ENCODE results near the gene MGME1. TPM values are rescaled to one million over a fixed set of nuclear protein-coding genes. Genes with fewer than 3 reads are reported as not detected.
A peak's percentile ranks its signal among the peaks of the same experiment; 100 is the strongest.

MGME1 gene
- total RNA-seq, 1 donor from 2014 or later = 25.0 TPM

- Mint-ChIP-seq H3K4me1 (peaks cover 73% of the 10 kb centered on the region), H3K4me3 (peak overlapping the region; percentile 89), H3K27me3 (ENCODE audit: low read depth) (no peaks in the 10 kb centered on the region), H3K9me3 (no peaks in the 10 kb centered on the region), H3K36me3 (peaks cover 4% of the 10 kb centered on the region), H3K27ac (peak overlapping the region; percentile 85)
- TF ChIP-seq CTCF (IDR thresholded peaks at IDR 0.05; ENCODE audit: unreplicated experiment) = no peak
- DNase-seq (ENCODE audit: low spot score in 2 of 2, unreplicated experiment in 2 of 2) = no peak
These were observed 2.1 kb upstream of the MGME1 start for GRCh38 chr20:17966432-17967310.

GRCh38 chr20:17967521-17968365 is 1.1 kb upstream of the MGME1 start:
- H3K27ac Mint-ChIP-seq = peak overlapping the region; percentile 85
- no peaks in the 10 kb centered on the region for H3K27me3 Mint-ChIP-seq (ENCODE audit: low read depth)
- peaks cover 4% of the 10 kb centered on the region for H3K36me3 Mint-ChIP-seq
- H3K9me3 Mint-ChIP-seq = no peaks in the 10 kb centered on the region
- peak overlapping the region; percentile 89 for H3K4me3 Mint-ChIP-seq
- H3K4me1 Mint-ChIP-seq = peaks cover 75% of the 10 kb centered on the region
- DNase-seq (ENCODE audit: low spot score in 2 of 2, unreplicated experiment in 2 of 2) = no peak
- no peak for TF ChIP-seq CTCF (IDR thresholded peaks at IDR 0.05; ENCODE audit: unreplicated experiment)

GRCh38 chr20:17969278-17969883 is 563 bp downstream of the MGME1 start:
- no peaks in the 10 kb centered on the region for H3K36me3 Mint-ChIP-seq
- peak overlapping the region; percentile 93 for H3K4me3 Mint-ChIP-seq
- H3K4me1 Mint-ChIP-seq = peaks cover 76% of the 10 kb centered on the region
- peak overlapping the region; percentile 99 for H3K27ac Mint-ChIP-seq
- no peaks in the 10 kb centered on the region for H3K27me3 Mint-ChIP-seq (ENCODE audit: low read depth)
- no peaks in the 10 kb centered on the region for H3K9me3 Mint-ChIP-seq
- no peak for TF ChIP-seq CTCF (IDR thresholded peaks at IDR 0.05; ENCODE audit: unreplicated experiment)
- no peak for DNase-seq (ENCODE audit: low spot score in 2 of 2, unreplicated experiment in 2 of 2)

- H3K4me3 Mint-ChIP-seq = peak overlapping the region; percentile 93
- peaks cover 75% of the 10 kb centered on the region for H3K4me1 Mint-ChIP-seq
- H3K9me3 Mint-ChIP-seq = no peaks in the 10 kb centered on the region
- H3K36me3 Mint-ChIP-seq = no peaks in the 10 kb centered on the region
- peak overlapping the region; percentile 99 for H3K27ac Mint-ChIP-seq
- no peak for DNase-seq (ENCODE audit: low spot score in 2 of 2, unreplicated experiment in 2 of 2)
- no peak for TF ChIP-seq CTCF (IDR thresholded peaks at IDR 0.05; ENCODE audit: unreplicated experiment)
- no peaks in the 10 kb centered on the region for H3K27me3 Mint-ChIP-seq (ENCODE audit: low read depth)
These were observed 1.1 kb downstream of the MGME1 start for GRCh38 chr20:17969884-17970409.

GRCh38 chr20:17971300-17972013 is 2.6 kb downstream of the MGME1 start:
- Mint-ChIP-seq H3K4me3 (peak overlapping the region; percentile 93), H3K36me3 (peaks cover 9% of the 10 kb centered on the region), H3K27me3 (ENCODE audit: low read depth) (no peaks in the 10 kb centered on the region), H3K27ac (peak overlapping the region; percentile 99), H3K4me1 (peaks cover 59% of the 10 kb centered on the region), H3K9me3 (no peaks in the 10 kb centered on the region)
- TF ChIP-seq CTCF (IDR thresholded peaks at IDR 0.05; ENCODE audit: unreplicated experiment) = no peak
- DNase-seq (ENCODE audit: low spot score in 2 of 2, unreplicated experiment in 2 of 2) = no peak

Measured in mesothelial cell of epicardium (in vitro differentiated cells).